Hepatocyte (in vitro differentiated cells): ENCODE measurements around the gene KIAA1614.

Source experiments
- EZH2 ChIP-seq: fragments of 200-600 bp; sonication (generic); IDR thresholded peaks from 2 replicates; pipeline ENCODE4 v1.6.1; 2016; ENCODE audit warnings: antibody characterized with exemption, mild to moderate bottlenecking, borderline replicate concordance
- EZH2phosphoT487 ChIP-seq: fragments of 200-600 bp; sonication (generic); IDR thresholded peaks from one replicate; pipeline ENCODE4 v1.6.1; 2018; ENCODE audit warnings: antibody characterized with exemption, mild to moderate bottlenecking, low read depth, moderate library complexity; ENCODE audit not compliant: unreplicated experiment, severe bottlenecking
- TF ChIP-seq, protein P1 (sequence below): fragments of 200-600 bp; sonication (generic); IDR thresholded peaks from 2 replicates; pipeline ENCODE4 v1.5.1; 2016; ENCODE audit warnings: antibody characterized with exemption, mild to moderate bottlenecking; ENCODE audit not compliant: poor library complexity

GRCh38 chr1:180947901-180948640, 35.4 kb downstream of the KIAA1614 start:
- TF ChIP-seq, protein P1, sequence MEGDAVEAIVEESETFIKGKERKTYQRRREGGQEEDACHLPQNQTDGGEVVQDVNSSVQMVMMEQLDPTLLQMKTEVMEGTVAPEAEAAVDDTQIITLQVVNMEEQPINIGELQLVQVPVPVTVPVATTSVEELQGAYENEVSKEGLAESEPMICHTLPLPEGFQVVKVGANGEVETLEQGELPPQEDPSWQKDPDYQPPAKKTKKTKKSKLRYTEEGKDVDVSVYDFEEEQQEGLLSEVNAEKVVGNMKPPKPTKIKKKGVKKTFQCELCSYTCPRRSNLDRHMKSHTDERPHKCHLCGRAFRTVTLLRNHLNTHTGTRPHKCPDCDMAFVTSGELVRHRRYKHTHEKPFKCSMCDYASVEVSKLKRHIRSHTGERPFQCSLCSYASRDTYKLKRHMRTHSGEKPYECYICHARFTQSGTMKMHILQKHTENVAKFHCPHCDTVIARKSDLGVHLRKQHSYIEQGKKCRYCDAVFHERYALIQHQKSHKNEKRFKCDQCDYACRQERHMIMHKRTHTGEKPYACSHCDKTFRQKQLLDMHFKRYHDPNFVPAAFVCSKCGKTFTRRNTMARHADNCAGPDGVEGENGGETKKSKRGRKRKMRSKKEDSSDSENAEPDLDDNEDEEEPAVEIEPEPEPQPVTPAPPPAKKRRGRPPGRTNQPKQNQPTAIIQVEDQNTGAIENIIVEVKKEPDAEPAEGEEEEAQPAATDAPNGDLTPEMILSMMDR = no peak
- TF ChIP-seq EZH2 (no peak), EZH2phosphoT487 (no peak)
